ENCODE measurements around the gene PSMC3.

PSMC3 gene

DNA sequence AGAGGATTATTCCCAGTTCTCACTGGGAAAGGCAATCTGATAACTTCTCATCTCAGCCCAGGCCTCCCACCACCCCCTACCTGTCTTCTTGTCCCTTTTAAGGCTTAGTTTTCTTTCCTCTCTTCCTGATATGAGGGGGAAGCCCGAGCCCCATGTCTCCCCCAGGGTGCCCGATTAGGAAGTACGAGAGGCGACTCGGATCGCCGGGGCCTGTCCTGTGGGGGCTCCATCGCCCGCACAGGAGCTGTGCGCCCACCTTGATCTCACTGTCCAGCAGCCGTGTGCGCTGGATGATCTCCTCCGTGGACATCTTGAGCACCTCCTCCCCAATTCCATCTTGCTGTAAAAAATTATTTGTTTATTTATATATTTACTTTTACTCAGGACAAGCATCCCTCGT lies 628 bp downstream of the PSMC3 start:
- H3K4me1 ChIP-seq (ENCODE audit: insufficient read depth, low read length), result 0 out of 2 replicates have a peak, but pooled peaks cover 3% of the 10 kb centered on the region

DNA sequence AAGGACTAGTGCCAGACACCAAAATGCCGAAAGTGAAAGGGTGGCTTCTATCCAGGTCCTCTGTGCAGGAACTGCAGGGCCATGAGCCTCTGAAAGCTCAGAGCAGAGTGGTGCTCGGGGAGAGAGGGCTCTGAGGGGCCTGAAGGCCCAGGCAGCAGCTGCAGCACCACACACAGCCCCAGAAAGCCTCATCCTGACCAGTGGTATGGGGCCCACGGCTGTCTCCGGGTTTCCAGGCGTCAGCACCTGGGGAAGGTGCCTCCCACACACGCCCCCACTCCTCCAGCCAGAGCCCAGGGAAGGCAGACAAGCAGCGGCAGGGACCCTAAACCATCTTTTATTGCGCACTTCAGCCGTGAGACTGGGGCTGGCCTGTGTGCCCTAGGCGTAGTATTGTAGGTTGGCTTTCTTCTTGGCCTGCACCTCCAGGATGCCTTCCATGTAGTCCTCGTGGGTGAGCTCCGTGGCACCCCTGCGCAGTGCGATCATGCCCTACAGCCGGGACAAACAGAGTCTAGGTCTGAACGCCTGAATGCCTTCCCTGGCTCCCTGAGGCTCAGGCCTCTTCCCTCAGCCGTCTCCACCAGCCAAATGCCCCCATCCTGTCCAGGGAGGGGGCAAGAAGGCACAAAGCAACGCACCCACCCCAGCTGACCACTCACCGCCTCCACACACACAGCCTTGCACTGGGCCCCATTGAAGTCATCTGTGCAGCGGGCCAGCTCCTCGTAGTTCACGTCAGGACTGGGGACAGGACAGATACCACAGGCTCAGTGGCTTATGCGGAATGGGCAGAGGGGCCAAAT lies 7.6 kb downstream of the PSMC3 start:
- Histone ChIP-seq H3K9me3 (ENCODE audit: insufficient read depth, low read depth, low read length) (no peaks in the 10 kb centered on the region), H3K27ac (ENCODE audit: low read length) (no peak overlapping the region), H3K4me1 (ENCODE audit: insufficient read depth, low read length) (no peaks in the 10 kb centered on the region), H3K4me3 (ENCODE audit: low read length) (no peak overlapping the region), H3K9ac (ENCODE audit: low read depth, low read length) (no peak overlapping the region), H3K27me3 (ENCODE audit: insufficient read depth, low read length) (no peaks in the 10 kb centered on the region), H3K36me3 (ENCODE audit: insufficient read depth, low read depth, low read length) (peaks cover 68% of the 10 kb centered on the region)

More for the DNA sequence above, 628 bp downstream of the PSMC3 start:
- H3K4me3 ChIP-seq (ENCODE audit: low read length), result peak overlapping the region; percentile 88
- no peaks in the 10 kb centered on the region for H3K9me3 ChIP-seq (ENCODE audit: insufficient read depth, low read depth, low read length)
- peak overlapping the region; percentile 26 for H3K27ac ChIP-seq (ENCODE audit: low read length)
- no peaks in the 10 kb centered on the region for H3K27me3 ChIP-seq (ENCODE audit: insufficient read depth, low read length)
- H3K36me3 ChIP-seq (ENCODE audit: insufficient read depth, low read depth, low read length), result peaks cover 48% of the 10 kb centered on the region
- H3K9ac ChIP-seq (ENCODE audit: low read depth, low read length), result peak overlapping the region; percentile 97

DNA sequence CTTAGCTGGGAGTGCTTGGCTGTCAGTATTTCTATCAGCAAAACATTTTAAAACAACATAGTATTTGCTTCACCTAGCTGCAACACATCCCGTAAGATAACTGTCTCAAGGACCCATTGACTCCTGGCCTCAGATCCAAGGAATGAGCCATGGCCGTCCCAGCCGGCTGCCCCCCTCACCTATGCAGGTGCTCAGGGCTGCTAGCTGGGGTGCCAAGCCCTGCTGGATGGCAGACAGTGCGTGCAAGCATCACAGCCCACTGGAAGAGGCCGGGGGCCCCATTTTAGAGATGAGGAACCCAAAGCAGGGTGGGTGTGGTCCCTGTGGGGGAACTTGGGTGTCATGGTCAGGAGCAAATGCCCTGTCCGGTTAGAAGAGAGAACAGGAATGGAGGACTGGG lies 8.5 kb downstream of the PSMC3 start:
- Histone ChIP-seq H3K9ac (ENCODE audit: low read depth, low read length) (no peak overlapping the region), H3K4me3 (ENCODE audit: low read length) (no peak overlapping the region), H3K27me3 (ENCODE audit: insufficient read depth, low read length) (no peaks in the 10 kb centered on the region), H3K27ac (ENCODE audit: low read length) (no peak overlapping the region), H3K9me3 (ENCODE audit: insufficient read depth, low read depth, low read length) (no peaks in the 10 kb centered on the region), H3K36me3 (ENCODE audit: insufficient read depth, low read depth, low read length) (peaks cover 59% of the 10 kb centered on the region), H3K4me1 (ENCODE audit: insufficient read depth, low read length) (no peaks in the 10 kb centered on the region)

DNA sequence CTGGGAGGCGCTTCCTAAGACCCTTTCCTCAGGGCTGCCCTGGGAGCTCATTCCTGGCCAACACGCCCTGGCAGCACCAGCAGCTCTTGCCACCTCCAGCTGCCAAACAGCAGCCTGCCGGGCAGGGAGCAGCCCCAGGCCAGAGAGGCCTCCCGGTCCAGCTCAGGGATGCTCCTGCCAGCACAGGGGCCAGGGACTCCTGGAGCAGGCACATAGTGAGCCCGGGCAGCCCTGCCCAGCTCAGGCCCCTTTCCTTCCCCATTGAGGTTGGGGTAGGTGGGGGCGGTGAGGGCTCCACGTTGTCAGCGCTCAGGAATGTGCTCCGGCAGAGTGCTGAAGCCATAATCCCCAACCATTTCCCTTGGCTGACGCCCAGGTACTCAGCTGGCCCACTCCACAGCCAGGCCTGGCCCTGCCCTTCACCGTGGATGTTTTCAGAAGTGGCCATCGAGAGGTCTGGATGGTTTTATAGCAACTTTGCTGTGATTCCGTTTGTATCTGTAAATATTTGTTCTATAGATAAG lies 10.2 kb downstream of the PSMC3 start:
- H3K9me3 ChIP-seq (ENCODE audit: insufficient read depth, low read depth, low read length), result no peaks in the 10 kb centered on the region
- no peaks in the 10 kb centered on the region for H3K27me3 ChIP-seq (ENCODE audit: insufficient read depth, low read length)
- H3K4me1 ChIP-seq (ENCODE audit: insufficient read depth, low read length), result no peaks in the 10 kb centered on the region
- H3K36me3 ChIP-seq (ENCODE audit: insufficient read depth, low read depth, low read length), result peaks cover 42% of the 10 kb centered on the region
- H3K27ac ChIP-seq (ENCODE audit: low read length), result no peak overlapping the region
- no peak overlapping the region for H3K9ac ChIP-seq (ENCODE audit: low read depth, low read length)
- H3K4me3 ChIP-seq (ENCODE audit: low read length), result no peak overlapping the region

DNA sequence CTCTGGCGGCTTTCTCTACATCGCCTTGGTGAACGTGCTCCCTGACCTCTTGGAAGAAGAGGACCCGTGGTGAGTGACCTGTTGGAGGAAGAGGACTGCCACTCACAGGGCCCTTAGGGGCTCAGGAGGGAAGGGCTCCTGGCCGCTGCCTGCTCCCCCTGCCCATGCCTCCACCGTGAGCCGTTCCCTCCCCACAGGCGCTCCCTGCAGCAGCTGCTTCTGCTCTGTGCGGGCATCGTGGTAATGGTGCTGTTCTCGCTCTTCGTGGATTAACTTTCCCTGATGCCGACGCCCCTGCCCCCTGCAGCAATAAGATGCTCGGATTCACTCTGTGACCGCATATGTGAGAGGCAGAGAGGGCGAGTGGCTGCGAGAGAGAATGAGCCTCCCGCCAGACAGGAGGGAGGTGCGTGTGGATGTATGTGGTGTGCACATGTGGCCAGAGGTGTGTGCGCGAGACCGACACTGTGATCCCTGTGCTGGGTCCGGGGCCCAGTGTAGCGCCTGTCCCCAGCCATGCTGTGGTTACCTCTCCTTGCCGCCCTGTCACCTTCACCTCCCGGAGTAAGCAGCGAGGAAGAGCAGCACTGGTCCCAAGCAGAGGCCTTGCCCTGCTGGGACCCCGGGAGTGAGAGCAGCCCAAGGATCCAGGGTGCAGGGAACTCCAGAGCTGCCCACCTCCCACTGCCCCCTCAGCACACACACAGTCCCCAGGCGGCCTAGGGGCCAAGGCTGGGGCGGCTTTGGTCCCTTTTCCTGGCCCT lies 11.0 kb downstream of the PSMC3 start:
- Histone ChIP-seq H3K27ac (ENCODE audit: low read length) (no peak overlapping the region), H3K9me3 (ENCODE audit: insufficient read depth, low read depth, low read length) (no peaks in the 10 kb centered on the region), H3K9ac (ENCODE audit: low read depth, low read length) (no peak overlapping the region), H3K4me1 (ENCODE audit: insufficient read depth, low read length) (no peaks in the 10 kb centered on the region), H3K27me3 (ENCODE audit: insufficient read depth, low read length) (no peaks in the 10 kb centered on the region), H3K36me3 (ENCODE audit: insufficient read depth, low read depth, low read length) (peaks cover 35% of the 10 kb centered on the region), H3K4me3 (ENCODE audit: low read length) (no peak overlapping the region)

DNA sequence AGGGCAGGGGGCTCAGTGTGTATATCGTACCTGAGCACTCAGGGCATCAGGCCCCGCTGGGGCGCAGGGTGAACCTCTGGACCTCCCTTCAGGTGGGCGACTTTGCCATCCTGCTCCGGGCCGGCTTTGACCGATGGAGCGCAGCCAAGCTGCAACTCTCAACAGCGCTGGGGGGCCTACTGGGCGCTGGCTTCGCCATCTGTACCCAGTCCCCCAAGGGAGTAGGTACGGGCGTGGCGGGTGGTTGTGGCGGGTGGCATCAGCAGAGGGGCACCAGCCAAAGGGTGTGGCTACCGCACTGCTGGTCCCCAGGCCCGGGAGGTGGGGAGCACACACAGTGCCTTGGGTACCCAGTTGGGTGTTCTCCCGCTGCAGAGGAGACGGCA lies 11.6 kb downstream of the PSMC3 start:
- H3K4me3 ChIP-seq (ENCODE audit: low read length), result no peak overlapping the region
- H3K27ac ChIP-seq (ENCODE audit: low read length), result no peak overlapping the region
- no peaks in the 10 kb centered on the region for H3K4me1 ChIP-seq (ENCODE audit: insufficient read depth, low read length)
- no peaks in the 10 kb centered on the region for H3K9me3 ChIP-seq (ENCODE audit: insufficient read depth, low read depth, low read length)
- H3K36me3 ChIP-seq (ENCODE audit: insufficient read depth, low read depth, low read length), result peaks cover 29% of the 10 kb centered on the region
- H3K9ac ChIP-seq (ENCODE audit: low read depth, low read length), result no peak overlapping the region
- no peaks in the 10 kb centered on the region for H3K27me3 ChIP-seq (ENCODE audit: insufficient read depth, low read length)

DNA sequence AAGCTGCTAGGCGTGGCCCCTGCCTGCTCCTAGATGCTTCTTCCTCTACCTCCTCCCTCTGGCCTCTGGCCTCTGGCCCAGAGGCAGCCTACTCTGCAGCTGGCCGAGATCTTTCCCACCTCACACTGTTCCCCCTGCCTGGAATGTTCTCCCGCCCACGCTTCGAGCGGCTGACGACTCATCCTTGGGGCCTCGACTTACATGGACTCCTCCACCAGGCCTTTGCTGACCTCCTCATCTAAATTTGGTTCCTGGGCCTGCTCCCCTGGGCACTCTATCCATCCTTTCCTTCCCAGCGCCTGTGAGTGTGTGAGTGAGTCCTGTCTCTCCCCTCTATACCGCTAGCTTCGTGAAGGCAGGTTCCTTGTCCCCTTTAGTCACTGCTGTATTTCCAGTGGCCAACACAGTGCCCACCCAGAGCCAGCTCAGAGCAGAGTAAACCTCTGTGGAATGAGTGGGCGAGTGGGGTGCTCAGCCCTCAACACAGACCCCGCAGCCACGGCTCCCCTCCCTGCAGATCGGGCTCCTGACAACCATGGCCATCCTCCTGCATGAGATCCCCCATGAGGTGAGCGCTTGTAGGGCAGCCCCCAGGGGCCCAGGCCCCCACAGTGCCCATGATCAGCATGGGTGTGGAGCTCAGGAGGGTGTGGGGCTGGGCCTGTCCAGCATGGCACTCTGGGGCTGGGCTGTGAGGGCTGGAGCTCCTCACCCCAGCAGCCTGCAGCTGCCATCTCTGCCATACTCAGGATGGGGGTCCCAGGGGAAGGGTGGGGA lies 12.1 kb downstream of the PSMC3 start:
- Histone ChIP-seq H3K36me3 (ENCODE audit: insufficient read depth, low read depth, low read length) (peaks cover 24% of the 10 kb centered on the region), H3K4me1 (ENCODE audit: insufficient read depth, low read length) (peaks cover 1% of the 10 kb centered on the region; the same call in 1 of the 2 replicates), H3K9me3 (ENCODE audit: insufficient read depth, low read depth, low read length) (no peaks in the 10 kb centered on the region), H3K27ac (ENCODE audit: low read length) (no peak overlapping the region), H3K9ac (ENCODE audit: low read depth, low read length) (no peak overlapping the region), H3K27me3 (ENCODE audit: insufficient read depth, low read length) (no peaks in the 10 kb centered on the region), H3K4me3 (ENCODE audit: low read length) (no peak overlapping the region)

DNA sequence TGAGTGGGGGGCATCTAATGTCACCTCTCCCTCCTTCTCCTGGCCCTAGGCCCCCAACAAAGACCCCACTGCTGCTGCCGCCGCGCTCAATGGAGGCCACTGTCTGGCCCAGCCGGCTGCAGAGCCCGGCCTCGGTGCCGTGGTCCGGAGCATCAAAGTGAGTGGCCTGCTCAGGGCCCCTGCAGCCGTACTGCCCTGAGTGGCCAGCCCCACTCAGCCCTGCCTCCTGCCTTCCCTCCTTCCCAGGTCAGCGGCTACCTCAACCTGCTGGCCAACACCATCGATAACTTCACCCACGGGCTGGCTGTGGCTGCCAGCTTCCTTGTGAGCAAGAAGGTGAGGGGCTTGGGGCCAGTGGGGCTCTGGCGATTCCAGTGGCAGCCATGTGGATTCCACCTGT lies 12.9 kb downstream of the PSMC3 start:
- Histone ChIP-seq H3K36me3 (ENCODE audit: insufficient read depth, low read depth, low read length) (peaks cover 17% of the 10 kb centered on the region), H3K4me1 (ENCODE audit: insufficient read depth, low read length) (peaks cover 5% of the 10 kb centered on the region; the same call in 1 of the 2 replicates), H3K4me3 (ENCODE audit: low read length) (no peak overlapping the region), H3K9ac (ENCODE audit: low read depth, low read length) (no peak overlapping the region), H3K27me3 (ENCODE audit: insufficient read depth, low read length) (no peaks in the 10 kb centered on the region), H3K9me3 (ENCODE audit: insufficient read depth, low read depth, low read length) (no peaks in the 10 kb centered on the region), H3K27ac (ENCODE audit: low read length) (no peak overlapping the region)

DNA sequence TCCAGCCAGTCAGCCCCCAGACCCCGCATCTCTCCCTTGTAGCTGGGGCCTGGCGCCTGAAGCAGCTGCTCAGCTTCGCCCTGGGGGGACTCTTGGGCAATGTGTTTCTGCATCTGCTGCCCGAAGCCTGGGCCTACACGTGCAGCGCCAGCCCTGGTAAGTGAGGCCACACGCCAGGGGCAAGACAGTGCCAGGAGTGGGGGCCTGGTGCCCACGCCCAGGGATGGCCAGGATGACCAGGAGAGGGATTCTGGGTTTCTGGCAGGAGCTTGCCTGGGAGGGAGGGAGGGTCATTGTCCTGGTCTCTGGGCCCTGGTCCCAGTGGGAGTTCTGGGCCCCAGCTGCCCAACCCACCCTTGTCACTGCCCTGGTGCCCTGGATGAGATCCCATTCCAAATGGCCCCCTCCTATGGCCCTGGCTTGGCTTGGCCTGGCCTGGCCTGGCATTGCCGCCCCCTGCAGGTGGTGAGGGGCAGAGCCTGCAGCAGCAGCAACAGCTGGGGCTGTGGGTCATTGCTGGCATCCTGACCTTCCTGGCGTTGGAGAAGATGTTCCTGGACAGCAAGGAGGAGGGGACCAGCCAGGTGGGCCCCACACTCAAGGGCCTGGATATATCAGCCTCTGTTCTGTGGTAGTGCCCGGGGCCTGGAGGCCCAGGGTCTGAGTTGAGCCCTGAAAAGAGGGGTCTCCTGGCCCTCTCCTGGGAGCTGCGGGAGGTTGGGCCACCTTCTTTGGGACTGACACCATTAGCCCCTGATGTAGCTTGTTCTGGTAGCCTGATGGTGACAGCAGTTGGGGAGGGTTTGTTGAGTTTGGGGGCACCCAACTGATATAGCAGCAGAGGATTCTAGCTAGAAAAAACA lies 14.1 kb downstream of the PSMC3 start:
- H3K9ac ChIP-seq (ENCODE audit: low read depth, low read length), result no peak overlapping the region
- peaks cover 7% of the 10 kb centered on the region for H3K36me3 ChIP-seq (ENCODE audit: insufficient read depth, low read depth, low read length)
- H3K9me3 ChIP-seq (ENCODE audit: insufficient read depth, low read depth, low read length), result no peaks in the 10 kb centered on the region
- no peak overlapping the region for H3K4me3 ChIP-seq (ENCODE audit: low read length)
- H3K4me1 ChIP-seq (ENCODE audit: insufficient read depth, low read length), result peaks cover 11% of the 10 kb centered on the region; the same call in 1 of the 2 replicates
- H3K27me3 ChIP-seq (ENCODE audit: insufficient read depth, low read length), result no peaks in the 10 kb centered on the region
- H3K27ac ChIP-seq (ENCODE audit: low read length), result no peak overlapping the region

DNA sequence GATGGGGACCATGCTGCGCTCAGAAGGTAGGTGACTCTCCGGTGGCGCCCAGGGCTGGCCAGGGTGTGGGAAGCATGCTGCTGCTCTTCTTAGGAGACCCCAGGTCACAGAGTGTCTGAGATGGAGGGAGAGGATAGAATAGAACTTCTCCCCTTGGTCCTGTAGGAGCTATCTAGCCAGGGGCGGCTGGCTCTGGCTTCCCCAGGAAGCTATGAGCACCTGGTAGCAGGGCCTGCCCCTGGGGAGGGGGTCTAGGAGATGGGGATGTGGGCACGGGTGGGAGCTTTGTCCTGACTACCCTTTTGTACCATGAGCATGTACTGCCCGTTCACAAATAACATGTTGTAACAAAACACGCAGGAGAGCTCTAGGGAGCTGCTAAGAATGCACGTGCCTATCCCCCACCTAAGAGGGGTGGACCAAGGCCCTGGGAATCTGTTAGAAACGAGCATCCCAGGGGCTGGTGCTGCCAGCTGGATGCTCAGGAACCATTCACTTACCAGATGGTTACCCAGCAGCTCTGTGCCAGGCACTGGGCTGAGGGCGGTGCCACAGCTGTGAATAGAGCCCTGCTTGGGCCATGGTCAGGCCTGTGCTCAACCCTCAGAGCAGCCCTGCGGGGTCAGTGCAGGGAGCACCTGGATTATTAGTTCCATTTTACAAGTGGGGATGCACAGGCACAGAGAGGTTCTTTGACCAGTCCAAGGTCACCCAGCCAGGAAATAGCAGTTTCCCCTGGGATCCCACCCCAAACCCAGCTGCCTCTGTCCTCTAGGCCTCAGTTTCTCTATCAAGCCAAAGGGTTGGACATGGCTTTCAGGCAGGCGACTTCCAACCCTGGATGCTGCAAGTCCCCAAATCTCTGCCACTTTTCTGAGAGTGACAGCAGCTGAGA lies 15.6 kb downstream of the PSMC3 start:
- H3K9ac ChIP-seq (ENCODE audit: low read depth, low read length), result no peak overlapping the region
- H3K9me3 ChIP-seq (ENCODE audit: insufficient read depth, low read depth, low read length), result no peaks in the 10 kb centered on the region

More for the DNA sequence above, 15.6 kb downstream of the PSMC3 start:
- Histone ChIP-seq H3K36me3 (ENCODE audit: insufficient read depth, low read depth, low read length) (peaks cover 7% of the 10 kb centered on the region), H3K27me3 (ENCODE audit: insufficient read depth, low read length) (no peaks in the 10 kb centered on the region), H3K27ac (ENCODE audit: low read length) (no peak overlapping the region), H3K4me3 (ENCODE audit: low read length) (no peak overlapping the region), H3K4me1 (ENCODE audit: insufficient read depth, low read length) (peaks cover 16% of the 10 kb centered on the region; the same call in 1 of the 2 replicates)
